ENCODE measurements around the gene OR5M10. TPM values are rescaled to one million over a fixed set of nuclear protein-coding genes. Genes with fewer than 3 reads are reported as not detected.
"Not testable (repeated sequence)": the region's sequence is repeated elsewhere in the genome, so short reads cannot be mapped to it uniquely, and the experiment has no call there.

The OR5M10 gene
- total RNA-seq: not detected

GRCh38 chr11:56577621-56578020, at the start of gene OR5M10:
OR5M10 (minus strand) TSS chr11:56577721; CDS start chr11:56577721, 0 bp downstream.
- no peak for DNase-seq (ENCODE audit: low read depth in 2 of 3, low spot score in 2 of 3)

GRCh38 chr11:56625946-56626345, 48.4 kb upstream of the OR5M10 start:
- DNase-seq (ENCODE audit: low read depth in 2 of 3, low spot score in 2 of 3): no peak

GRCh38 chr11:56624661-56625110, 47.2 kb upstream of the OR5M10 start:
- peak in 2 of 3 donors; percentile 0 to 12 for DNase-seq (ENCODE audit: low read depth in 2 of 3, low spot score in 2 of 3)

- DNase-seq (ENCODE audit: low read depth in 2 of 3, low spot score in 2 of 3): no peak
Measured at GRCh38 chr11:56611174-56611573, 33.7 kb upstream of the OR5M10 start.

- not testable (repeated sequence) for DNase-seq (ENCODE audit: low read depth in 2 of 3, low spot score in 2 of 3)
Measured at GRCh38 chr11:56592088-56592717, 14.7 kb upstream of the OR5M10 start.

- no peak for DNase-seq (ENCODE audit: low read depth in 2 of 3, low spot score in 2 of 3)
Measured at GRCh38 chr11:56558574-56558973, 18.9 kb downstream of the OR5M10 start.

- DNase-seq (ENCODE audit: low read depth in 2 of 3, low spot score in 2 of 3): not testable (repeated sequence)
Measured at GRCh38 chr11:56554691-56555090, 22.8 kb downstream of the OR5M10 start.

GRCh38 chr11:56545531-56545930, 32.0 kb downstream of the OR5M10 start:
- DNase-seq (ENCODE audit: low read depth in 2 of 3, low spot score in 2 of 3): no peak

GRCh38 chr11:56543739-56544138, 33.8 kb downstream of the OR5M10 start:
- DNase-seq (ENCODE audit: low read depth in 2 of 3, low spot score in 2 of 3): no peak

- no peak for DNase-seq (ENCODE audit: low read depth in 2 of 3, low spot score in 2 of 3)
Measured at GRCh38 chr11:56543157-56543556, 34.4 kb downstream of the OR5M10 start, which contains the start of gene OR5M11. OR5M11 (minus strand) TSS chr11:56543257; CDS start chr11:56543257, 0 bp downstream.

GRCh38 chr11:56533054-56533740, 44.3 kb downstream of the OR5M10 start:
- DNase-seq (ENCODE audit: low read depth in 2 of 3, low spot score in 2 of 3): no peak

- no peak for DNase-seq (ENCODE audit: low read depth in 2 of 3, low spot score in 2 of 3)
Measured at GRCh38 chr11:56531856-56532255, 45.7 kb downstream of the OR5M10 start.

Other genes with a start within 250 kb of the OR5M10 start
- gene OR8K1, start 231.7 kb downstream of the OR5M10 start, total RNA-seq: not detected
- gene OR8J1, start 223.4 kb downstream of the OR5M10 start, total RNA-seq: not detected
- not detected for gene OR8U1, start 202.1 kb downstream of the OR5M10 start, total RNA-seq
- not detected for gene OR5AL1, start 165.0 kb downstream of the OR5M10 start, total RNA-seq
- gene OR5M3, start 104.4 kb downstream of the OR5M10 start, total RNA-seq: not detected
- gene OR5M8, start 86.4 kb downstream of the OR5M10 start, total RNA-seq: not detected
- gene OR5M11, start 34.5 kb downstream of the OR5M10 start, total RNA-seq: not detected
- gene OR5M1, start 37.2 kb upstream of the OR5M10 start, total RNA-seq: not detected
- not detected for gene OR5AP2, start 64.7 kb upstream of the OR5M10 start, total RNA-seq
- gene OR5AR1, start 86.0 kb upstream of the OR5M10 start, total RNA-seq: not detected
- under 0.01 TPM for gene OR9G1, start 121.4 kb upstream of the OR5M10 start, total RNA-seq
- not detected for gene OR9G4, start 171.0 kb upstream of the OR5M10 start, total RNA-seq